OCI-LY3 (cell line): Measurements from ENCODE around the gene RIN3.

ENCODE experiments used
- CTCF ChIP-seq: fragments of 200-600, 300-600 bp; sonication (generic); IDR thresholded peaks from 2 replicates; pipeline ENCODE4 v1.5.1; 2014; ENCODE audit warnings: antibody characterized with exemption, low read length, low read depth
- EZH2phosphoT487 ChIP-seq: fragments of 200-600 bp; shearing (Covaris generic); IDR thresholded peaks from 2 replicates; pipeline ENCODE4 v1.6.1; 2018; ENCODE audit warnings: antibody characterized with exemption, mixed run types, low read depth

- TF ChIP-seq CTCF (no peak), EZH2phosphoT487 (no peak)
These were observed 21.5 kb downstream of the RIN3 start for GRCh38 chr14:92534932-92535643.
